Stimulated activated CD8-positive, alpha-beta memory T cell treated with anti-CD3 and anti-CD28 coated beads, Interleukin-15, amount 100 ng/mL, for 4 hours (primary cell): ENCODE measurements around the gene INKA2.

ENCODE experiments used
- DNase-seq, 2 donors: peaks; one replicate each; pipeline ENCODE4 v3.0.0-alpha.2; 2020; ENCODE audit warnings: low read depth in 2 of 2

Gene INKA2

DNA sequence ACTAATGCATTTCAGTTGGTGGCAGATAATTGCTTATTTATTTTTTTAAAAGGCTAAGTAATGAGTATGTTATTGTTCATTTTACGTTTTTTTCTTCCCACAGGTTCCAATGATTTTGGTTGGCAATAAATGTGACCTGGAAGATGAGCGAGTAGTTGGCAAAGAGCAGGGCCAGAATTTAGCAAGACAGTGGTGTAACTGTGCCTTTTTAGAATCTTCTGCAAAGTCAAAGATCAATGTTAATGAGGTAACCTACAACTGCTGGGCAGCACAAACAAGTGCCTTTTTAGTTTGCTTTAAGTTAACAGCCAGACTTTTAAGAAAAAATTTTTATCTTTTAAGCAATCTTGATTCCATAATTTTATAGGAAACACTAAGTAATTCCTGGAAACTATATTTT is 35.0 kb downstream of the INKA2 start:
- no peak for DNase-seq

DNA sequence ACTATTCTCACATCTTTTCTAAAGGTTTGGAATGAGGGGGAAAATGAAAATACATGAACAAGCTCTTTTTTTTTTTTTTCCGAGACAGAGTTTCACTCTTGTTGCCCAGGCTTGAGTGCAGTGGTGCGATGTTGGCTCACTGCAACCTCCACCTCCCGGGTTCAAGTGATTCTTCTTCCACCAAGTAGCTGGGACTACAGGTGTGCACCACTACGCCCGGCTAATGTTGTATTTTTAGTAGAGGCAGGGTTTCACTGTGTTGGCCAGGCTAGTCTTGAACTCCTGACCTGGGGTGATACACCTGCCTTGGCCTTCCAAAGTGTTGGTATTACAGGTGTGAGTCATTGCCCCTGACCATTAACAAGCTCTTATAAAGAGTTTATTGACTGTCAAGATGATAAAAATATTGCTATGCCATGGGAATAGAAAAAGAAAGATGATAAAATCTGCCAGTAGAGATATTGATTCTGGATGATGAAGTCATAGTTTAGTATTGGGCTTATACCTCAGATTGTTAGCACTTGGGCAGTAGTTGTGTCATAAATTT is 36.6 kb downstream of the INKA2 start:
- no peak for DNase-seq

DNA sequence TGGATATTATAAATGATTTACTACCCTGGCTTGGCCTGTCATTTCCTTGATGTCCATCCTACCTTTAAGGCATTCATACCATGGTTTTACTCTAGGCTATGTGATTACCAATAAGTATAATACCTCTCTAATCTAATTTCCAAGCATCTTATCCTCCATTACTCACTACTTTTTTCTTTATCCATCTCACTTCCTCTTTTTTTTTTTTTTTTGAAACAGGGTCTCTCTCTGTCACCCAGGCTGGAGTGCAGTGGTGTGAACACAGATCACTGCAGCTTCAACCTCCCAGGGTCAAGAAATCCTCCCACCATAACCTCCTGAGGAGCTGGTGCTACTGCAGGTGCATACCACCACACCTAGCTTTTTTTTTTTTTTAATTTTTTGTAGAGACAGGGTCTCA is 39.9 kb downstream of the INKA2 start:
- no peak for DNase-seq

DNA sequence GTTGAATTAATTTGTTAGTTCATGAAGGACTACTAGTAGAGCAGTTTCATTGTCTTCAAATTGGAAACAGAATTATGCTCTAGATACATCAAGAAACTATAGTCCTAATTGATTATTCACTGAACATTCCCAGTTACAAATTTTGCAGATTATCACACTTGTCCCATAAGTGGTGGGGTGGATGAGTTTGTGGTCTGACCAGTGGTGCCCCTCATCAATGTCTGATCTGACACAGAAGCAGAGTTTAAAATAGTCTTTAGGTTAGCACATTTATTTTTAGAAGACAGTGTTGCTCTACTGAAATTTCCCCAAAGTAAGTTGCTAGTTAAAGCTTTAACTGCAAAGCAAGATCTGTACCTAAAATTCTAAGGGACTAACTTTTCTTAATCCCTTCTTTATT is 42.9 kb downstream of the INKA2 start:
- DNase-seq = no peak

GRCh38 chr1:111695801-111696200 is 43.4 kb downstream of the INKA2 start:
- no peak for DNase-seq

DNA sequence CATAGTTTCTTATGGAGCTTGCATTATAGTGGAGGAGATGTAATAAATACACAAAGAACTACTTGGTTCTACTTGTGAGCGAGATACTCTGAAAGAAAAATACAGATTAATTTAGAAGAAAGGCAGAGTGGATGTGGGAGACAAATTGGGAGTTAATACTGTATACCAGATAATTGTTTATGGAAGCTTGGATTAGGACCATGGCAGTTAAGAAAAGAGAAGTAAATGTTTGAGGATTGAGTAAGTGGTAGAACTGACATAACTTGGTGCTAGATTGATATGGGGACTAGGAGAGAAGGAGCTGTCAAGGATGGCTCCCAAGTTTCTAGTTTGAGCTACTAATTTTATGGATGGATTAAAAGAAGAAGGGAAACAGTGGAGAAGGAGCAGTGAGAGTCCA is 47.3 kb downstream of the INKA2 start:
- DNase-seq = no peak

- no peak for DNase-seq
Measured at GRCh38 chr1:111690306-111690617, 48.9 kb downstream of the INKA2 start.
